Measurements from ENCODE around the gene TACR1.
"Not testable (repeated sequence)": the region's sequence is repeated elsewhere in the genome, so short reads cannot be mapped to it uniquely, and the experiment has no call there.

Gene TACR1

GRCh38 chr2:75071766-75072165 is 127.6 kb downstream of the TACR1 start:
- Histone ChIP-seq H3K4me3 (ENCODE audit: low read length) (no peak overlapping the region), H3K4me1 (ENCODE audit: control insufficient read depth, insufficient read depth, low read length) (peaks cover 4% of the 10 kb centered on the region; the same call in 1 of the 2 replicates), H3K36me3 (ENCODE audit: control insufficient read depth, insufficient read depth, low read length) (no peaks in the 10 kb centered on the region), H3K27me3 (ENCODE audit: control insufficient read depth, insufficient read depth, low read length) (peaks cover 2% of the 10 kb centered on the region; the same call in 1 of the 2 replicates), H3K27ac (ENCODE audit: low read length) (no peak overlapping the region), H3K9me3 (ENCODE audit: control insufficient read depth, insufficient read depth, low read length) (no peaks in the 10 kb centered on the region)
- no peak for DNase-seq (ENCODE audit: low read depth, low spot score)
- WGBS (ENCODE audit: insufficient coverage, insufficient read length) = no CpG with 5 or more reads among the region's 5 CpGs

- WGBS (ENCODE audit: insufficient coverage, insufficient read length) = no CpG with 5 or more reads among the region's 1 CpG
- DNase-seq (ENCODE audit: low read depth, low spot score) = no peak
- no peaks in the 10 kb centered on the region for H3K9me3 ChIP-seq (ENCODE audit: control insufficient read depth, insufficient read depth, low read length)
- H3K27me3 ChIP-seq (ENCODE audit: control insufficient read depth, insufficient read depth, low read length) = peaks cover 2% of the 10 kb centered on the region; the same call in 1 of the 2 replicates
- peaks cover 2% of the 10 kb centered on the region for H3K4me1 ChIP-seq (ENCODE audit: control insufficient read depth, insufficient read depth, low read length)
- H3K36me3 ChIP-seq (ENCODE audit: control insufficient read depth, insufficient read depth, low read length) = no peaks in the 10 kb centered on the region
- no peak overlapping the region for H3K27ac ChIP-seq (ENCODE audit: low read length)
- H3K4me3 ChIP-seq (ENCODE audit: low read length) = no peak overlapping the region
Measured at GRCh38 chr2:75068546-75068945, 130.8 kb downstream of the TACR1 start.

GRCh38 chr2:75067506-75067905 is 131.8 kb downstream of the TACR1 start:
- H3K9me3 ChIP-seq (ENCODE audit: control insufficient read depth, insufficient read depth, low read length) = no peaks in the 10 kb centered on the region
- DNase-seq (ENCODE audit: low read depth, low spot score) = no peak
- H3K36me3 ChIP-seq (ENCODE audit: control insufficient read depth, insufficient read depth, low read length) = no peaks in the 10 kb centered on the region
- no peak overlapping the region for H3K4me3 ChIP-seq (ENCODE audit: low read length)
- H3K4me1 ChIP-seq (ENCODE audit: control insufficient read depth, insufficient read depth, low read length) = peaks cover 1% of the 10 kb centered on the region
- H3K27ac ChIP-seq (ENCODE audit: low read length) = no peak overlapping the region
- WGBS (ENCODE audit: insufficient coverage, insufficient read length) = no CpG with 5 or more reads among the region's 2 CpGs
- H3K27me3 ChIP-seq (ENCODE audit: control insufficient read depth, insufficient read depth, low read length) = peaks cover 2% of the 10 kb centered on the region; the same call in 1 of the 2 replicates

GRCh38 chr2:75066121-75066902 is 133.0 kb downstream of the TACR1 start:
- Histone ChIP-seq H3K4me3 (ENCODE audit: low read length) (no peak overlapping the region), H3K27me3 (ENCODE audit: control insufficient read depth, insufficient read depth, low read length) (peaks cover 1% of the 10 kb centered on the region; the same call in 1 of the 2 replicates), H3K27ac (ENCODE audit: low read length) (no peak overlapping the region), H3K9me3 (ENCODE audit: control insufficient read depth, insufficient read depth, low read length) (no peaks in the 10 kb centered on the region), H3K4me1 (ENCODE audit: control insufficient read depth, insufficient read depth, low read length) (peaks cover 1% of the 10 kb centered on the region), H3K36me3 (ENCODE audit: control insufficient read depth, insufficient read depth, low read length) (no peaks in the 10 kb centered on the region)
- whole genome bisulfite sequencing (ENCODE audit: insufficient coverage, insufficient read length) = no CpG with 5 or more reads among the region's 6 CpGs
- no peak for DNase-seq (ENCODE audit: low read depth, low spot score)

- H3K4me3 ChIP-seq (ENCODE audit: low read length) = no peak overlapping the region
- no peaks in the 10 kb centered on the region for H3K9me3 ChIP-seq (ENCODE audit: control insufficient read depth, insufficient read depth, low read length)
- H3K4me1 ChIP-seq (ENCODE audit: control insufficient read depth, insufficient read depth, low read length) = peaks cover 1% of the 10 kb centered on the region
- H3K27me3 ChIP-seq (ENCODE audit: control insufficient read depth, insufficient read depth, low read length) = no peaks in the 10 kb centered on the region
- no peak for DNase-seq (ENCODE audit: low read depth, low spot score)
- no peak overlapping the region for H3K27ac ChIP-seq (ENCODE audit: low read length)
- H3K36me3 ChIP-seq (ENCODE audit: control insufficient read depth, insufficient read depth, low read length) = no peaks in the 10 kb centered on the region
- no CpG with 5 or more reads among the region's 8 CpGs for WGBS (ENCODE audit: insufficient coverage, insufficient read length)
Measured at GRCh38 chr2:75065402-75066008, 133.8 kb downstream of the TACR1 start.

- no peak overlapping the region for H3K27ac ChIP-seq (ENCODE audit: low read length)
- WGBS (ENCODE audit: insufficient coverage, insufficient read length) = no CpG with 5 or more reads among the region's 8 CpGs
- H3K4me3 ChIP-seq (ENCODE audit: low read length) = no peak overlapping the region
- H3K4me1 ChIP-seq (ENCODE audit: control insufficient read depth, insufficient read depth, low read length) = peaks cover 1% of the 10 kb centered on the region
- no peaks in the 10 kb centered on the region for H3K27me3 ChIP-seq (ENCODE audit: control insufficient read depth, insufficient read depth, low read length)
- peak; percentile 35 for DNase-seq (ENCODE audit: low read depth, low spot score)
- no peaks in the 10 kb centered on the region for H3K36me3 ChIP-seq (ENCODE audit: control insufficient read depth, insufficient read depth, low read length)
- H3K9me3 ChIP-seq (ENCODE audit: control insufficient read depth, insufficient read depth, low read length) = no peaks in the 10 kb centered on the region
Measured at GRCh38 chr2:75064691-75065396, 134.5 kb downstream of the TACR1 start.

- H3K27me3 ChIP-seq (ENCODE audit: control insufficient read depth, insufficient read depth, low read length) = no peaks in the 10 kb centered on the region
- H3K9me3 ChIP-seq (ENCODE audit: control insufficient read depth, insufficient read depth, low read length) = no peaks in the 10 kb centered on the region
- no peak overlapping the region for H3K4me3 ChIP-seq (ENCODE audit: low read length)
- no peak for DNase-seq (ENCODE audit: low read depth, low spot score)
- H3K27ac ChIP-seq (ENCODE audit: low read length) = no peak overlapping the region
- no CpG with 5 or more reads among the region's 1 CpG for WGBS (ENCODE audit: insufficient coverage, insufficient read length)
- H3K36me3 ChIP-seq (ENCODE audit: control insufficient read depth, insufficient read depth, low read length) = no peaks in the 10 kb centered on the region
- peaks cover 3% of the 10 kb centered on the region for H3K4me1 ChIP-seq (ENCODE audit: control insufficient read depth, insufficient read depth, low read length)
Measured at GRCh38 chr2:75063906-75064305, 135.4 kb downstream of the TACR1 start.

GRCh38 chr2:75058427-75058826 is 140.9 kb downstream of the TACR1 start:
- no peaks in the 10 kb centered on the region for H3K36me3 ChIP-seq (ENCODE audit: control insufficient read depth, insufficient read depth, low read length)
- H3K9me3 ChIP-seq (ENCODE audit: control insufficient read depth, insufficient read depth, low read length) = no peaks in the 10 kb centered on the region
- no peak overlapping the region for H3K4me3 ChIP-seq (ENCODE audit: low read length)
- H3K27me3 ChIP-seq (ENCODE audit: control insufficient read depth, insufficient read depth, low read length) = no peaks in the 10 kb centered on the region
- no peak overlapping the region for H3K27ac ChIP-seq (ENCODE audit: low read length)
- H3K4me1 ChIP-seq (ENCODE audit: control insufficient read depth, insufficient read depth, low read length) = peaks cover 8% of the 10 kb centered on the region; the same call in 1 of the 2 replicates
- WGBS (ENCODE audit: insufficient coverage, insufficient read length) = no CpG with 5 or more reads among the region's 1 CpG
- no peak for DNase-seq (ENCODE audit: low read depth, low spot score)

- H3K4me1 ChIP-seq (ENCODE audit: control insufficient read depth, insufficient read depth, low read length); H3K4me3 ChIP-seq (ENCODE audit: low read length); H3K27ac ChIP-seq (ENCODE audit: low read length); H3K27me3 ChIP-seq (ENCODE audit: control insufficient read depth, insufficient read depth, low read length); H3K36me3 ChIP-seq (ENCODE audit: control insufficient read depth, insufficient read depth, low read length); H3K9me3 ChIP-seq (ENCODE audit: control insufficient read depth, insufficient read depth, low read length); DNase-seq (ENCODE audit: low read depth, low spot score): not testable (repeated sequence)
- WGBS (ENCODE audit: insufficient coverage, insufficient read length) = no CpG with 5 or more reads among the region's 5 CpGs
Measured at GRCh38 chr2:75057150-75057549, 142.2 kb downstream of the TACR1 start.

- WGBS (ENCODE audit: insufficient coverage, insufficient read length) = no CpG with 5 or more reads among the region's 10 CpGs
- Histone ChIP-seq H3K27ac (ENCODE audit: low read length) (no peak overlapping the region), H3K36me3 (ENCODE audit: control insufficient read depth, insufficient read depth, low read length) (no peaks in the 10 kb centered on the region), H3K4me3 (ENCODE audit: low read length) (no peak overlapping the region), H3K27me3 (ENCODE audit: control insufficient read depth, insufficient read depth, low read length) (no peaks in the 10 kb centered on the region), H3K9me3 (ENCODE audit: control insufficient read depth, insufficient read depth, low read length) (no peaks in the 10 kb centered on the region), H3K4me1 (ENCODE audit: control insufficient read depth, insufficient read depth, low read length) (peaks cover 8% of the 10 kb centered on the region; the same call in 1 of the 2 replicates)
- peak; percentile 77 for DNase-seq (ENCODE audit: low read depth, low spot score)
Measured at GRCh38 chr2:75055820-75056675, 143.3 kb downstream of the TACR1 start.

Measured in iPS DF 6.9 (cell line).